Measurements from ENCODE around the gene SDF2L1.
"Not testable (repeated sequence)": the region's sequence is repeated elsewhere in the genome, so short reads cannot be mapped to it uniquely, and the experiment has no call there.

SDF2L1 gene

GRCh38 chr22:21642584-21643448, 714 bp downstream of the SDF2L1 start:
- DNase-seq (ENCODE audit: insufficient read length, low spot score) (no peak), FAIRE-seq (no peak)
- TF ChIP-seq CTCF (IDR thresholded peaks at IDR 0.05; ENCODE audit: insufficient read depth, missing control alignments) = peak; percentile 54

GRCh38 chr22:21643533-21644357, 1.6 kb downstream of the SDF2L1 start:
- no peak for DNase-seq (ENCODE audit: insufficient read length, low spot score)
- no peak for FAIRE-seq
- peak; percentile 12 for TF ChIP-seq CTCF (IDR thresholded peaks at IDR 0.05; ENCODE audit: insufficient read depth, missing control alignments)

GRCh38 chr22:21645513-21645912, 3.4 kb downstream of the SDF2L1 start:
- FAIRE-seq; DNase-seq (ENCODE audit: insufficient read length, low spot score): not testable (repeated sequence)

- TF ChIP-seq CTCF (IDR thresholded peaks at IDR 0.05; ENCODE audit: insufficient read depth, missing control alignments) = peak; percentile 91
- FAIRE-seq (no peak), DNase-seq (ENCODE audit: insufficient read length, low spot score) (peak; percentile 84)
Observed at GRCh38 chr22:21646608-21647590, 4.8 kb downstream of the SDF2L1 start.

- FAIRE-seq = no peak
- no peak for TF ChIP-seq CTCF (IDR thresholded peaks at IDR 0.05; ENCODE audit: insufficient read depth, missing control alignments)
- no peak for DNase-seq (ENCODE audit: insufficient read length, low spot score)
Observed at GRCh38 chr22:21650280-21650679, 8.2 kb downstream of the SDF2L1 start.

- no peak for FAIRE-seq
Observed at GRCh38 chr22:21650823-21651520, 8.9 kb downstream of the SDF2L1 start.

More at GRCh38 chr22:21650823-21651520, 8.9 kb downstream of the SDF2L1 start:
- TF ChIP-seq CTCF (IDR thresholded peaks at IDR 0.05; ENCODE audit: insufficient read depth, missing control alignments) = no peak
- DNase-seq (ENCODE audit: insufficient read length, low spot score) = no peak
